Gastroesophageal sphincter (tissue), 4 donors: ENCODE measurements around the gene NEK11. TPM values are rescaled to one million over a fixed set of nuclear protein-coding genes. Genes with fewer than 3 reads are reported as not detected.

Experiments
- ATAC-seq: fragments of 150-250 bp; one replicate; pipeline ENCODE4 v1.9.1; 2016; ENCODE audit warnings: mild to moderate bottlenecking, moderate library complexity
- H3K27ac ChIP-seq, 4 donors: fragments of 200-600 bp; sonication (generic) in 3 of 4; 1 replicate in 3 of 4; 2 replicates in 1 of 4; pipeline ENCODE4 v1.5.1; 2016 to 2019
- H3K27me3 ChIP-seq: fragments of 200-600 bp; sonication (generic); one replicate; pipeline ENCODE4 v1.5.1; 2019
- H3K36me3 ChIP-seq, 2 donors: fragments of 200-600 bp; sonication (generic); one replicate each; pipeline ENCODE4 v1.5.1; 2019; ENCODE audit warnings: control low read depth in 1 of 2
- H3K4me1 ChIP-seq, 3 donors: fragments of 200-600 bp; sonication (generic); 1 replicate in 2 of 3; 2 replicates in 1 of 3; pipeline ENCODE4 v1.5.1; 2016 to 2019; ENCODE audit warnings: control low read depth in 2 of 3
- H3K4me3 ChIP-seq, 2 donors: fragments of 200-600 bp; sonication (generic); one replicate each; pipeline ENCODE4 v1.5.1; 2019; ENCODE audit warnings: mild to moderate bottlenecking in 1 of 2, moderate library complexity in 1 of 2
- H3K9me3 ChIP-seq, 3 donors: fragments of 200-600 bp; sonication (generic); one replicate each; pipeline ENCODE4 v1.5.1; 2017 to 2019; ENCODE audit warnings: control low read depth in 2 of 3
- EP300 ChIP-seq: sonication (generic); formaldehyde crosslinking; IDR thresholded peaks from one replicate; pipeline ENCODE4 v1.6.1; 2017; ENCODE audit warnings: antibody characterized with exemption, mild to moderate bottlenecking
- POLR2A ChIP-seq, 2 donors: fragments of 450-650 bp; IDR thresholded peaks; one replicate each; pipeline ENCODE4 v1.6.1; 2017; ENCODE audit warnings: antibody characterized with exemption in 2 of 2, mild to moderate bottlenecking in 2 of 2, moderate library complexity in 1 of 2
- POLR2AphosphoS5 ChIP-seq: sonication (generic); formaldehyde crosslinking; IDR thresholded peaks from one replicate; pipeline ENCODE4 v1.6.1; 2017; ENCODE audit warnings: antibody characterized with exemption
- WGBS, 2 donors: methylation state at CpG; one replicate each; pipeline ENCODE4 v1.1.5; 2018; ENCODE audit warnings: low coverage in 1 of 2; 5-methylcytosine and 5-hydroxymethylcytosine counted together
- total RNA-seq, 4 donors: library from RNA; depleted of rRNA; stranded (reverse); fragments of >200 nt; gene quantifications; one replicate each; pipeline ENCODE4 v1.1.0, GENCODE V29; 2016
- TF ChIP-seq, protein P1 (sequence below), 4 experiments: fragments of 200-600 bp in 2 of 4; fragments of 450-650 bp in 2 of 4; sonication (generic) in 1 of 4; IDR thresholded peaks; one replicate each; pipeline ENCODE4 v1.5.1; 2017 to 2019; ENCODE audit warnings: antibody characterized with exemption in 4 of 4, mild to moderate bottlenecking in 2 of 4, moderate library complexity in 2 of 4

Gene NEK11
- total RNA-seq, 4 donors from 2014 or later: 4.4 to 19.1 (median 6.0) TPM

DNA sequence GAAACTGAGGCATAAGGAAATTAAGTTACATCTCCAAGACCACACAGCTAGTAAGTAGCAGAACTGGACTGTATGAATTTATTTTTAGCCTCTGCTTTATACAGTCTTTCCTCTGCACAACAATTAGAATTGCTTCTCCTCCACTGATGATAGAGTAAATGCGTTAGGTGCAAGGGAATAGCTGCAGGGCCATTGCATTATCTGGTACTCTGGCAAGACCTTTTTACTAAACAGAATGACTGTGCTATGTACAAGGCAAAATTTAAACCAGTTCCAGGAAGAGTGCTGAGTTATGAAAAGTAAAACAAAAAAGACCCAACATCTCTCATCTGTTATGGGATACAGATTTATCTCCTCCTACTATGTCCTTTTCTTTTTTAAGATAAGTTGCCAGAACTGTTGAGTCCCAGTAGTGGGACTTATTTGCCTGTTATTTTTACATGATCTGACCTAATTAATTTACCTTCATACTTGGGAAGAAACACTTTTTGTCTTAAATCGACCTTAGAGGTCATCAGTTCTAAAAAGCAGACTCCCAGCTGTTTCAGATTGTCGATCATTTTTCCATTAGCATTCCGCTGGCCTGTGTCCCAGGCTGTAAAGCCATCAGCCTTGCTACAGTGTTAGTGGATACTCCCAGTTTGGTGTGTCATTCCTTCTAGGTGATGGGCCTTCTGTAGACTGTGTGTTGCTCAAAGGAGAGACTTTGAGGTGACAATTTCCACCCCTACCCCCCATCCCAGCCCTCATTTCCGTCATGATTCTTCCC lies 207.4 kb downstream of the NEK11 start:
- ATAC-seq: no peak
- H3K36me3 ChIP-seq: peaks cover 0 to 3% of the 10 kb centered on the region in 2 donors
- TF ChIP-seq EP300: no peak
- TF ChIP-seq POLR2A (IDR thresholded peaks at IDR 0.05): no peak
- TF ChIP-seq, protein P1, sequence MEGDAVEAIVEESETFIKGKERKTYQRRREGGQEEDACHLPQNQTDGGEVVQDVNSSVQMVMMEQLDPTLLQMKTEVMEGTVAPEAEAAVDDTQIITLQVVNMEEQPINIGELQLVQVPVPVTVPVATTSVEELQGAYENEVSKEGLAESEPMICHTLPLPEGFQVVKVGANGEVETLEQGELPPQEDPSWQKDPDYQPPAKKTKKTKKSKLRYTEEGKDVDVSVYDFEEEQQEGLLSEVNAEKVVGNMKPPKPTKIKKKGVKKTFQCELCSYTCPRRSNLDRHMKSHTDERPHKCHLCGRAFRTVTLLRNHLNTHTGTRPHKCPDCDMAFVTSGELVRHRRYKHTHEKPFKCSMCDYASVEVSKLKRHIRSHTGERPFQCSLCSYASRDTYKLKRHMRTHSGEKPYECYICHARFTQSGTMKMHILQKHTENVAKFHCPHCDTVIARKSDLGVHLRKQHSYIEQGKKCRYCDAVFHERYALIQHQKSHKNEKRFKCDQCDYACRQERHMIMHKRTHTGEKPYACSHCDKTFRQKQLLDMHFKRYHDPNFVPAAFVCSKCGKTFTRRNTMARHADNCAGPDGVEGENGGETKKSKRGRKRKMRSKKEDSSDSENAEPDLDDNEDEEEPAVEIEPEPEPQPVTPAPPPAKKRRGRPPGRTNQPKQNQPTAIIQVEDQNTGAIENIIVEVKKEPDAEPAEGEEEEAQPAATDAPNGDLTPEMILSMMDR (IDR thresholded peaks at IDR 0.05): no peak
- no peak for TF ChIP-seq POLR2AphosphoS5
- H3K9me3 ChIP-seq: no peaks in the 10 kb centered on the region
- no peak overlapping the region for H3K4me3 ChIP-seq
- H3K27me3 ChIP-seq: no peaks in the 10 kb centered on the region
- H3K27ac ChIP-seq: no peak overlapping the region
- no peaks in the 10 kb centered on the region for H3K4me1 ChIP-seq
- WGBS, 2 donors: 44% methylated on average over 2 to 5 of the region's 5 CpGs

DNA sequence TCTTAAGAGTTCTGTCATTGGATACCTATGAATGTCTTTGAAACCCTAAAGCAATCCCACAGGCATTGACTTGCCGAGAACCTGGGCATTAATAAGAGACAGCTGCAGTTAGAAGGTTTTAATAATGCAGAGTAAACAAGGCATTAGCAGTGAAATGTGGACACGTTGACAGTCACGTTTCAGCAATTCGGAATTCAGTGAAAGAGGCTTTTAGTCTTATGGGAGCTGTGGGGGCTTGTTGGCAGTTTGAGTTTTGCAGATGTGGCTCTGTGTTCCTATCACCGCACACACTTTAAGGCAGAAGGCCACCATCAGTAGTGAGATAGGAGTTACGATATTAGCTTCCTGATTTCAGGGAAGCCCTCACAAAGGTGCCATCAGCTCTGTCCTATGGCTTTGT lies 209.7 kb downstream of the NEK11 start:
- no peaks in the 10 kb centered on the region for H3K27me3 ChIP-seq
- 85 to 88% methylated on average over 4 to 5 of the region's 6 CpGs for WGBS, 2 donors
- TF ChIP-seq POLR2A (IDR thresholded peaks at IDR 0.05) (no peak), EP300 (no peak), POLR2AphosphoS5 (no peak)
- TF ChIP-seq, protein P1 (IDR thresholded peaks at IDR 0.05): no peak

DNA sequence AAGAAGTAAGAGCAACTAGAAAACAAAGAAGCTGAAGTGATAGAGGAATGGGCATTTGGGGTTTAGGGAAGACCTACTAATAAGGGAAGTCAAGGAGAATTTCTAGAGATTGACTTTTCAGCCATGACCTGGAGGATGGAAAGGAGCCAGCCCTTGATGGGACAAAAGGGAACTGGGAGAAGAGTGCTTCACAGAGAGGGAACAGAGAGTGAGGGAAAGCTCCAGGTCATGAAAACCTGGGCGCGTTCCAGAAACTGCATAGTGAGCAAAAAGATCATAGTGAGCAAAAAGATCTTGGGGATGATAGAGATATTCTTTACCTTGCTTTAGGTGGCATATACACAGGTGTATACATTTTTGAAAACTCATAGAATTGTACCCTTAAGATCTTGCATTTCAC lies 211.8 kb downstream of the NEK11 start:
- Histone ChIP-seq H3K27me3 (no peaks in the 10 kb centered on the region), H3K9me3 (no peaks in the 10 kb centered on the region), H3K4me1 (no peaks in the 10 kb centered on the region), H3K4me3 (no peak overlapping the region), H3K36me3 (peaks cover 0 to under 1% of the 10 kb centered on the region in 2 donors), H3K27ac (no peak overlapping the region)
- TF ChIP-seq EP300 (no peak), POLR2AphosphoS5 (no peak), POLR2A (IDR thresholded peaks at IDR 0.05) (no peak)
- no peak for ATAC-seq
- 96 to 100% methylated on average over 1 to 2 of the region's 2 CpGs for WGBS, 2 donors

More for the DNA sequence above, 209.7 kb downstream of the NEK11 start:
- H3K4me3 ChIP-seq: no peak overlapping the region
- H3K9me3 ChIP-seq: no peaks in the 10 kb centered on the region
- no peak overlapping the region for H3K27ac ChIP-seq
- H3K36me3 ChIP-seq: no peaks in the 10 kb centered on the region
- no peaks in the 10 kb centered on the region for H3K4me1 ChIP-seq
- ATAC-seq: no peak

DNA sequence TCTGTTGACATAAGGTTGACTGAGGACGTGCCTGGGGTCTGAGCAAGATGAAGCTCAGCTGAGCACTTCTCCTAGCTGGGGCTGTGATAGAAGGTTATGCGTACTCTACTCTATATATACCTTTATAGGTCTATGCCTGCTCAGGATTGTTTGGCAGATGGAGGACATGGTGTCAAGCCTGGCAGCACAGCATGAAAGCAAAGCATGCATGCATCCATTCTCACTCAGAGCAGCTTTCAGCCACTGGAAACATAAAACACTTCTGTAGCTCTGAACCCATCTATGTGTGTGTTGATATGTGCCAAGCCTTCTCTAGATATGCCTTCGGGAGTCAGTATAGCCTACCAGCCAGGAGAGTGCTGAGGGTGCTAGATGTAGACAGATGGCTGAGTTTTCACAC lies 212.6 kb downstream of the NEK11 start:
- no peaks in the 10 kb centered on the region for H3K9me3 ChIP-seq
- TF ChIP-seq EP300 (no peak), POLR2A (IDR thresholded peaks at IDR 0.05) (no peak), POLR2AphosphoS5 (no peak)
- TF ChIP-seq, protein P1 (IDR thresholded peaks at IDR 0.05): no peak
- no peak for ATAC-seq
- WGBS, 2 donors: 89 to 92% methylated on average over 2 to 3 of the region's 3 CpGs
- H3K36me3 ChIP-seq: peaks cover 0 to 8% of the 10 kb centered on the region in 2 donors
- no peak overlapping the region for H3K4me3 ChIP-seq
- H3K27ac ChIP-seq: no peak overlapping the region
- no peaks in the 10 kb centered on the region for H3K27me3 ChIP-seq
- no peaks in the 10 kb centered on the region for H3K4me1 ChIP-seq

DNA sequence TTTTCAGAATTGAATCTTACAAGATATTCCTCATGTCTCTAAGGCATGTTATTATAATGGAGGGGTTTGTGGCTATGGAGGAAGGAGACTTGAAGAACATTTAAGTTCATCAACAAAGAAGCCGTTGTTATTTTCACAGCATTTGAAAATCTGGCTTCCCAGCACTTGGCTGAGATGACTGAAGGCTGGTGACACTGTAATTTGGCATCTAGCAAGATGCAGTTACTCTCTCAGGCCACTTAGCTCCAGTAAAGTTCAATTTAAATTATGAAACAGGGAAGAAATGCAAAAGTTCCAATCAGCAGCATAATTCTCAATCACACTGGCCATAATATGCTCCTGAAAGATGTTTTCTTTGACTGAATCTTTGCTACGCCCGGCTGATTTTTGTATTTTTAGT lies 215.5 kb downstream of the NEK11 start:
- Histone ChIP-seq H3K9me3 (no peaks in the 10 kb centered on the region), H3K4me1 (no peaks in the 10 kb centered on the region), H3K36me3 (peaks cover 0 to 15% of the 10 kb centered on the region in 2 donors), H3K27me3 (no peaks in the 10 kb centered on the region), H3K27ac (no peak overlapping the region), H3K4me3 (no peak overlapping the region)
- no peak for ATAC-seq
- TF ChIP-seq, protein P1 (IDR thresholded peaks at IDR 0.05): peak in 1 of 4 experiments; percentile 8
- TF ChIP-seq POLR2AphosphoS5: no peak
- WGBS, 2 donors: 76 to 85% methylated on average over 3 of the region's 3 CpGs
